GM18907 (cell line): ENCODE results near the gene TAPT1.

Experiments used
- ATAC-seq: cut with Tn5 transposase; IDR thresholded peaks from one replicate; pipeline ENCODE4 v1.9.1; 2021; ENCODE audit warnings: mild to moderate bottlenecking, moderate library complexity; ENCODE audit not compliant: unreplicated experiment

The TAPT1 gene

GRCh38 chr4:16110661-16111290 lies 115.5 kb downstream of the TAPT1 start:
- ATAC-seq: no peak
